ENCODE data around the gene CIPC. TPM values are rescaled to one million over a fixed set of nuclear protein-coding genes. Genes with fewer than 3 reads are reported as not detected.

The CIPC gene
- total and polyA plus RNA-seq, 5 donors: 28.1 to 73.1 (median 64.4) TPM

DNA sequence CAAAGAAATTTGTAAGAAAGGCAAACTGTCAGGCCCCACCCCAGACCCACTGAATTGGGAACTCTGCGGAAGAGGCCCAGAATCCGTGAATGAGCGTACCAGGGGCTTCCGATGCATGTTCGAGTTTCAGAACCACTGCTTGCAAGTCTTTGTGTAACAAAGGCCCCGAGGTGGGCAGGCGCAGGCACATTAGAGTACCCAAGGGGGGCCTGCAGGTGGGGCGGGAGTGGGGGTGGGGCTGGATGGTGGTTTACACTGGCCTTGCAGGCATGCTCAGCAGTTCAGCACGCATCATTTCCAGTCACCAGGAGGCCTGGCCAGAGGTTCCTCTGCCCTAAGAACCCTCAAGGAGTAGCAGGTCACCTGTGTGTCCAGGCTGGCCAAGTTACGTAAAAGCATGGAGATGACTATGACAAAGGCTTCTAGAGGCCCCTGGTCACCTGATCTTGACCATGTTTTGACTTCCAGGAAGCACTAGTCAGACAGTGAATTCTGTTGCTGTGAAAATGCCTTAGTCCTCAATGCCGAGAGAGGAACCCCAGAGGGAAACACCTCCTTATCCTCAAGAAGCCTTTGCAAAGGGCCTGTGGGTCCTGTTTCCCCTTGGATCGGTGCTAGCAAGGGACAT, 36.3 kb upstream of the CIPC start:
- Histone ChIP-seq H3K4me3 (ENCODE audit: low read length) (no peak overlapping the region), H3K27ac (ENCODE audit: low read length) (no peak overlapping the region), H3K27me3 (ENCODE audit: control insufficient read depth, insufficient read depth) (no peaks in the 10 kb centered on the region), H3K9me3 (ENCODE audit: control insufficient read depth, low read length) (no peaks in the 10 kb centered on the region), H3K4me1 (ENCODE audit: control insufficient read depth, insufficient read depth, low read length) (peaks cover 3% of the 10 kb centered on the region)
- peak in 1 of 3 donors; percentile 10 for DNase-seq
- intact Hi-C loops (cut with DNase I): no loop called here
- WGBS: 92% methylated on average over 12 of the region's 12 CpGs
- no peak for ATAC-seq

DNA sequence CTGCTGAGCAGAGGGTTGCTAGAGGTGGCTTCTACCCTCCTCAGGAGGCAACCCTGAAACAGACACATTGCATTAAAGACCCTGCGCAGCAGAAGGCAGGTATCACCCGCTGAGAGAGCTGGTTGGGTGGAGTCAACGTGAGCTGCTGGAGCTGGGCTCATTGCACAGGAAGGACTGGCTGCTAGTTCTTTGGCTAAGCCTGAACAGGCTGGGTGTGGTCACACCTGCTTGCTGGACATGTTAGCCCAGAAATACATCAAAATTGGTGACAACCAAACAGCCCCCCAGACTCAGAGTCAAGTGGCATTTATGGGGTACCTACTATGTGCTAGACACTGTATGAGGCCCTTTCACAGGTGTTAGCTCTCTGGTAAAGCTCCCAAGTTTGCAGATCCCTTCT, 35.8 kb upstream of the CIPC start:
- intact Hi-C loops (cut with DNase I): no loop called here
- no peaks in the 10 kb centered on the region for H3K9me3 ChIP-seq (ENCODE audit: control insufficient read depth, low read length)
- ATAC-seq (no peak), DNase-seq (no peak)
- 87% methylated on average over 3 of the region's 3 CpGs for WGBS
- no peaks in the 10 kb centered on the region for H3K27me3 ChIP-seq (ENCODE audit: control insufficient read depth, insufficient read depth)
- peaks cover 3% of the 10 kb centered on the region for H3K4me1 ChIP-seq (ENCODE audit: control insufficient read depth, insufficient read depth, low read length)
- no peak overlapping the region for H3K4me3 ChIP-seq (ENCODE audit: low read length)
- H3K27ac ChIP-seq (ENCODE audit: low read length): no peak overlapping the region

- H3K9me3 ChIP-seq (ENCODE audit: control insufficient read depth, low read length): no peaks in the 10 kb centered on the region
- intact Hi-C loops (cut with DNase I): no loop called here
- H3K27me3 ChIP-seq (ENCODE audit: control insufficient read depth, insufficient read depth): no peaks in the 10 kb centered on the region
- peak in 2 of 3 donors; percentile 49 to 51 for DNase-seq
- ATAC-seq: no peak
- H3K4me3 ChIP-seq (ENCODE audit: low read length): no peak overlapping the region
- H3K27ac ChIP-seq (ENCODE audit: low read length): no peak overlapping the region
- 61% methylated on average over 10 of the region's 10 CpGs for WGBS
- H3K4me1 ChIP-seq (ENCODE audit: control insufficient read depth, insufficient read depth, low read length): peaks cover 6% of the 10 kb centered on the region
These were observed 34.4 kb upstream of the CIPC start for GRCh38 chr14:77063571-77064171.

DNA sequence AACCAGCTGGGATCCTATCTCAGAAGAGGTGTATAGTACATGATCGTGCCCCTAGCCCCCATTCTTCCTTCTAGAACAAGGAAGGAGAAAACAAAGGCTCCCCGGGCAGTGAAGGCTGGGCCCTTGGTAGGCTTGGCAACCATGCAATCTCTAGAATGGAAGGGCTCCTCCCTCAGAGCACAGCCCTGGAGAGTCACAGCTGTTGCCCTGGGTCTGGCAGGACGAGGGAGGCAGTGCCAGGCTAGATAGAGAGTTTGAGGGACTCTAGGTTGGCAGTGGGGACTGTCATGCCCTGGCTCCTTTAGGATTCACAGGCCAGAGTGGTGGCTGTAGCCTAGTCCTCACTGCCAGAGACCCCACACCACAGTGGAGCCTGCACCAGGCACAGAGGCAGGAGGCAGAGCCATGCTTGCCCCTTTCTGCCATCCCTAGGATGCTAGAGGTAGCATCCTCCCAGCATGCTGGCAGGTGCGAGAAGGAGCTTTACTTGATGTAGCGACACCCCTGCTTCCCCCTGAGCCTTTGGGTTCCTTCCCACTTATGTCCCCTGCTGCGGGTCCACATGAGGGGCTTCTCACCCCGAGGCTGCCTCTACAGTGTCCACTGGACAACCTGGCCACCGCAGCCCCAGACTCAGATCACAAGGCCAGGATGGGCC, 33.4 kb upstream of the CIPC start:
- intact Hi-C loops (cut with DNase I): loop anchor here in 2 of 4 donors (5.0 kb wide), 2 partner anchors 152 to 187 kb away; no protein-coding TSS in a partner anchor
- no peaks in the 10 kb centered on the region for H3K27me3 ChIP-seq (ENCODE audit: control insufficient read depth, insufficient read depth)
- H3K9me3 ChIP-seq (ENCODE audit: control insufficient read depth, low read length): no peaks in the 10 kb centered on the region
- H3K4me1 ChIP-seq (ENCODE audit: control insufficient read depth, insufficient read depth, low read length): peaks cover 6% of the 10 kb centered on the region
- 83% methylated on average over 8 of the region's 8 CpGs for WGBS
- DNase-seq (no peak), ATAC-seq (peak in 1 of 2 donors; percentile 12)
- H3K27ac ChIP-seq (ENCODE audit: low read length): no peak overlapping the region
- no peak overlapping the region for H3K4me3 ChIP-seq (ENCODE audit: low read length)

DNA sequence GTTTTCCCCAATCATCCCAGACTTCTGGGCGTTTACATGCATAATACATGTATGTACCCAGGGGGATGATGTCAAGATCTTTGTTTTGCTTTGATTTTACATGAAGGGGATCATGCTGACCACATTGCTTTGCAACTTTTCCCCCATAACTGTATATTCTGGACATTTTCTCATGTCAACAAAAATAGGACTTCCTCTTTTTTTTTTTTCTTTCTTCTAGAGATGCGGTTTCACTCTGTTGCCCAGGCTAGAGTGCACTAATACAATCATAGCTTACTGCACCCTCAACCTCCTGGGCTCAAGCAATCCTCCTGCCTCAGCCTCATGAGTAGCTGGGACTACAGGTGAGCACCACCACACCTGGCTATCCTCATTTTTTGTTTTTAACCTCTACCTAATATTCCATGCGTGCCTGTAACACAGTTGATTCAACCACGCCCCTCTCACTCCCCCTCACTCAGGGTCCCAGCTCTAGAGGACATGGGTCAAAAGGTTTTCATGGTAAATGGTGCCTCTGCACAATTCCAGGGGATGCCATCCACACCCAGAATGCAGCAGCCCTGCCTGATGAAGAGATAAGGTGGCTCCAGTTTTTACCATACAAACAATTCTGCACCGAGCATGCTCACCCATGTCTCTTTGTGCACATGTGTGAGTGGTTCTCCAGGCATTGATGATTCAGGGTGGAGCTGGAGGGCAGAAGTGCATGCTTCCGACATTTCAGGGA, 32.0 kb upstream of the CIPC start:
- ATAC-seq: no peak
- WGBS: 78% methylated on average over 6 of the region's 6 CpGs
- Histone ChIP-seq H3K4me1 (ENCODE audit: control insufficient read depth, insufficient read depth, low read length) (peaks cover 12% of the 10 kb centered on the region), H3K27me3 (ENCODE audit: control insufficient read depth, insufficient read depth) (no peaks in the 10 kb centered on the region), H3K27ac (ENCODE audit: low read length) (no peak overlapping the region), H3K4me3 (ENCODE audit: low read length) (no peak overlapping the region), H3K9me3 (ENCODE audit: control insufficient read depth, low read length) (no peaks in the 10 kb centered on the region)
- intact Hi-C loops (cut with DNase I): loop anchor here in 2 of 4 donors (5.0 kb wide), 2 partner anchors 154 to 189 kb away; no protein-coding TSS in a partner anchor
- no peak for DNase-seq

DNA sequence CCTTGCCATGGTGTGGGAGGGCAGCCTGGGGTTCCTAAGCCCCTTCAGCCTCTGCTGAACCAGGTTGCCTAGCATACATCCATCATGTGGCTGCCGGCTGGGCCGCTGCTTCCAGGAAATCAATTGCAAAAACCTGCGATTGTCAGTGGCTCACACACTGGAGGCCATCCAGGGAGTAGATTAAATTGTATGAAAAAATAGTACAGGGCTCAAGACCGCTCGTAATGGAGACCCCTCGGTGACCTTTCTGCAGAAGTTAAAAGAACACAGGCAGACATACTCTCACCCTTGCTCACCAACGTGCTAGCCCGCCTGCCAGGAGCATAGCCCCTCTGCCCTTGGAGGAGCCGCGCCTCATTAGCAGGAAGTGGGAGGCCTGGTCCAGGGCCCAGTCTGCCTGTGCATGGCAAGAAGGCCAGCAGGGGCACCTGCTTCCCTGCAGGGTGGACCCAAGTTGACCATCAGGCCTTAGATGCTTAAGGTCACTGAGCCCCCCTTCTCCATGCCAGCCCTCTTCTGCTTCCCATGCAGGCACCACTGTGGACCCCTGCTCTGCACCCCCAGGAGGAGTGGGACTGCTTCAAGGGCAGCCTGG, 31.4 kb upstream of the CIPC start:
- peak in 1 of 3 donors; percentile 53 for DNase-seq
- no peak overlapping the region for H3K4me3 ChIP-seq (ENCODE audit: low read length)
- ATAC-seq: no peak
- no peak overlapping the region for H3K27ac ChIP-seq (ENCODE audit: low read length)
- 45% methylated on average over 10 of the region's 10 CpGs for WGBS
- intact Hi-C loops (cut with DNase I): loop anchor here in 2 of 4 donors (5.0 kb wide), 2 partner anchors 154 to 189 kb away; no protein-coding TSS in a partner anchor
- no peaks in the 10 kb centered on the region for H3K27me3 ChIP-seq (ENCODE audit: control insufficient read depth, insufficient read depth)
- H3K9me3 ChIP-seq (ENCODE audit: control insufficient read depth, low read length): no peaks in the 10 kb centered on the region
- peaks cover 12% of the 10 kb centered on the region for H3K4me1 ChIP-seq (ENCODE audit: control insufficient read depth, insufficient read depth, low read length)

DNA sequence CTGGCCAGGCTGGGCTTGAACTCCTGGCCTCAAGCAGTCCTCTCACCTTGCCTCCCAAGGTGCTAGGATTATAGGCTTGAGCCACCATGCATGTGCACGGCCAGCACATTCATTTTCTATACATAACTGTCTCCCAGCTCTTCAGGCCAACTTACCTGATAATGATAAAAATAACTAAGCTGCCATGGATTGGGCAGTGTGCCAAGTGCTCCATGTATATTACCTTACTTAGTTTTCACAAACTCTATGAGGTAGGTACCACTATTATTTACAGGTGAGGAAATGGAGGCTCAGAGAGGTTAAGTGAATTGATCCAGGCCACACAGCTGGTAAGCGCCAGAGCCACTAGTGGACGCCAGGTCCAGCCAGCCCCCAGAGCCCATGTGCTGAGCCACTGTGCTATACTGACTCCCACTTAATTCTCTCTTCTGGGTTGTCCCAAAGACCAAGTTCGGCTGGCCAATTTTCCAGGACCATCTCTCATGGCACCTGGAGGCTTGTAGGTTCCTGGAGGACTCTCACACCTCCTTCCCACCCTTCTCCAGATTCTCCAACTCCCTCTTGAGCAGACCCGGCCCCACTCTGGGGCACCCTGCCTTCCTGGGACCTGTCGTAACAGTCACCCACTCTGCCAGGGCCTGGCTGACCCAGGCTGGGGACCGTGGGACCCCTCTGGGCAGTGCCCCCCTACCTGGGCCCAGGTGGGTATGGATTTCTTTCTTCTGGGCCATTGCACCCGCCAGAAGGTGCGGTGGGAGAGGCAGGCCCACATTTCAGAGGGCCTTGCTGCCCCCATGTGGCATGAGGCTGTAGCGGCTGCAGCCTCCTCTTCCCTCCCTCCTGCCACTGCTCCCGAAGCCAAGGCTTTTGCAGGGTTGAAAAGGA, 30.2 kb upstream of the CIPC start:
- H3K27ac ChIP-seq (ENCODE audit: low read length): peak overlapping the region; percentile 21
- DNase-seq: peak; percentile 74 to 87 (median 87)
- no peak overlapping the region for H3K4me3 ChIP-seq (ENCODE audit: low read length)
- peak; percentile 71 to 78 for ATAC-seq
- WGBS: 50% methylated on average over 11 of the region's 11 CpGs
- H3K27me3 ChIP-seq (ENCODE audit: control insufficient read depth, insufficient read depth): no peaks in the 10 kb centered on the region
- intact Hi-C loops (cut with DNase I): loop anchor here in 2 of 4 donors (2.0 to 5.0 kb wide), 3 partner anchors 156 to 191 kb away; no protein-coding TSS in a partner anchor
- H3K9me3 ChIP-seq (ENCODE audit: control insufficient read depth, low read length): no peaks in the 10 kb centered on the region
- H3K4me1 ChIP-seq (ENCODE audit: control insufficient read depth, insufficient read depth, low read length): peaks cover 12% of the 10 kb centered on the region

- Histone ChIP-seq H3K4me1 (ENCODE audit: control insufficient read depth, insufficient read depth, low read length) (peaks cover 12% of the 10 kb centered on the region), H3K27ac (ENCODE audit: low read length) (peak overlapping the region; percentile 11), H3K27me3 (ENCODE audit: control insufficient read depth, insufficient read depth) (no peaks in the 10 kb centered on the region), H3K9me3 (ENCODE audit: control insufficient read depth, low read length) (no peaks in the 10 kb centered on the region), H3K4me3 (ENCODE audit: low read length) (no peak overlapping the region)
- intact Hi-C loops (cut with DNase I): loop anchor here in 2 of 4 donors (2.0 to 5.0 kb wide), 3 partner anchors 156 to 192 kb away; no protein-coding TSS in a partner anchor
- ATAC-seq: no peak
- no peak for DNase-seq
- 60% methylated on average over 5 of the region's 5 CpGs for WGBS
These were observed 29.4 kb upstream of the CIPC start for GRCh38 chr14:77068517-77069200.

GRCh38 chr14:77069551-77069950, 28.5 kb upstream of the CIPC start:
- Histone ChIP-seq H3K9me3 (ENCODE audit: control insufficient read depth, low read length) (no peaks in the 10 kb centered on the region), H3K27me3 (ENCODE audit: control insufficient read depth, insufficient read depth) (no peaks in the 10 kb centered on the region), H3K4me1 (ENCODE audit: control insufficient read depth, insufficient read depth, low read length) (peaks cover 11% of the 10 kb centered on the region), H3K27ac (ENCODE audit: low read length) (peak overlapping the region; percentile 5), H3K4me3 (ENCODE audit: low read length) (no peak overlapping the region)
- ATAC-seq (no peak), DNase-seq (peak in 2 of 3 donors; percentile 56 to 64)
- intact Hi-C loops (cut with DNase I): loop anchor here in 2 of 4 donors (2.0 to 5.0 kb wide), 3 partner anchors 157 to 193 kb away; no protein-coding TSS in a partner anchor
- 84% methylated on average over 7 of the region's 7 CpGs for WGBS

Data from right cardiac atrium (tissue), 5 donors.